ENCODE data around the gene GLRX3.

DNA sequence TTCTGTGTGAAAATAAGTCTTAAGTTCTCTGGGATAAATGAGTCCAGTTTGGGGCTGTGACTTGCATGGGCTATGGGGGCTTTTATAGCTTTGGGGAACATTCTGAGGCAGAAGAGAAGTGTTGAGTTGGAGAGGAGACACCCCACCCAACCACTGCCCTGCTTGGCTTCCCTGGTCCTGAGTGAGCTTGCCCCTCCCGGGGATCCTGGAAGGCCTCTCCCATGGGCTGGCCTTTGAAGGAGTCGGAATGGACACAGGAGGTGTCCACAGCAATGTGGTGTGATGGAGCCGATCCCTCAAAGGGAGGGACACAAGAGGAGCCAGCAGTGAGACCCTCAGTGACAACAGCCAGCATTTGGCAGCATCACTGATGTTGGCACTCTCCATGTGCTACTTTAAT lies 89.8 kb downstream of the GLRX3 start:
- TF ChIP-seq POLR2A (IDR thresholded peaks at IDR 0.05; ENCODE audit: low read depth, low read length) (no peak), EZH2 (IDR thresholded peaks at IDR 0.05; ENCODE audit: borderline replicate concordance, low read depth, low read length, severe bottlenecking) (no peak)
- TF ChIP-seq, protein P1, sequence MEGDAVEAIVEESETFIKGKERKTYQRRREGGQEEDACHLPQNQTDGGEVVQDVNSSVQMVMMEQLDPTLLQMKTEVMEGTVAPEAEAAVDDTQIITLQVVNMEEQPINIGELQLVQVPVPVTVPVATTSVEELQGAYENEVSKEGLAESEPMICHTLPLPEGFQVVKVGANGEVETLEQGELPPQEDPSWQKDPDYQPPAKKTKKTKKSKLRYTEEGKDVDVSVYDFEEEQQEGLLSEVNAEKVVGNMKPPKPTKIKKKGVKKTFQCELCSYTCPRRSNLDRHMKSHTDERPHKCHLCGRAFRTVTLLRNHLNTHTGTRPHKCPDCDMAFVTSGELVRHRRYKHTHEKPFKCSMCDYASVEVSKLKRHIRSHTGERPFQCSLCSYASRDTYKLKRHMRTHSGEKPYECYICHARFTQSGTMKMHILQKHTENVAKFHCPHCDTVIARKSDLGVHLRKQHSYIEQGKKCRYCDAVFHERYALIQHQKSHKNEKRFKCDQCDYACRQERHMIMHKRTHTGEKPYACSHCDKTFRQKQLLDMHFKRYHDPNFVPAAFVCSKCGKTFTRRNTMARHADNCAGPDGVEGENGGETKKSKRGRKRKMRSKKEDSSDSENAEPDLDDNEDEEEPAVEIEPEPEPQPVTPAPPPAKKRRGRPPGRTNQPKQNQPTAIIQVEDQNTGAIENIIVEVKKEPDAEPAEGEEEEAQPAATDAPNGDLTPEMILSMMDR (IDR thresholded peaks at IDR 0.05; ENCODE audit: extremely low read depth in 1 of 2, insufficient read depth in 1 of 2, low read depth in 1 of 2, low read length in 2 of 2), result no peak

Measured in endothelial cell of umbilical vein (primary cell).